Ureter (tissue), 1 donor: ENCODE results near the gene NOL9. TPM values are rescaled to one million over a fixed set of nuclear protein-coding genes. Genes with fewer than 3 reads are reported as not detected.
A peak's percentile ranks its signal among the peaks of the same experiment; 100 is the strongest.

Experiments used
- DNase-seq: peaks from one replicate; pipeline ENCODE4 v3.0.0-alpha.2; 2020; ENCODE audit warnings: low spot score
- total RNA-seq: library from RNA; stranded (reverse); gene quantifications from one replicate; pipeline ENCODE4 v1.2.4, GENCODE V29; 2023
- donor health status: DM: yes; HTN: yes; CAD: no.

NOL9 gene
- total RNA-seq, 1 donor from 2014 or later: 41.5 TPM

DNA sequence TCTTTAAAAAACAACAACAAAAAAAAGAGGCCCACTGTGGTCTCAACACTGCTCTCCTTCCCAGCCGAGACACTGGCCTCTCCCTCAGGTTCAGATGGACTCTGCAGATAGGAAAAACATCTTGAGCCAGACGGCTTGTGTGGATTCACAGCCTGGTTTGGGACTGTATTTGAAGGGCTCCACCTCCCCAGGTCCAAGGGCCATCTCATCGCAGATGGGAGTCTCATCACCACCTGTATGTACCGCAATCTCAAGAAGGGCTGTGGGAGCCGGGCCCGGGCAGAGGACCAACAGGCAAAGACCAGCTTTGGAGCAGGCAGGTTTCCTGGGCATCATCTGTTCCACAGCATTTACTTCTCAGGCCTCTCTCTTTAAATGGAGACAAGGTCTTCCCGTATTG lies 35.7 kb upstream of the NOL9 start:
- DNase-seq: no peak

DNA sequence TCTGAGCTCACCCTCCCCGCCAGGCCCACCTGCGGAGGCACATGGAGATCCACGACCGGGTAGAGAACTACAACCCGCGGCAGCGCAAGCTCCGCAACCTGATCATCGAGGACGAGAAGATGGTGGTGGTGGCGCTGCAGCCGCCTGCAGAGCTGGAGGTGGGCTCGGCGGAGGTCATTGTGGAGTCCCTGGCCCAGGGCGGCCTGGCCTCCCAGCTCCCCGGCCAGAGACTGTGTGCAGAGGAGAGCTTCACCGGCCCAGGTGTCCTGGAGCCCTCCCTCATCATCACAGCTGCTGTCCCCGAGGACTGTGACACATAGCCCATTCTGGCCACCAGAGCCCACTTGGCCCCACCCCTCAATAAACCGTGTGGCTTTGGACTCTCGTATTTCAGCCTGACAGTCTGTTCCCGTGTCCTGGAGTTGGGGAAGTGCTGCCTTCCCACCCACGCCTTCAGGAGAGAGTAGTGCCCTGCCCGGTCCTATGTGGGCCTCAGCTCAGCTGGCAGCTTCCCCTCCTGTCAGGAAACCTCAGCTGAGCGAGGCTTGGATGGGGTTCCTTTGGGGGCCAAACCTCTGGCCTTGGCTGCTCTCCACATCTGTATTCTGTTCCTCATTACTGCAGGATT lies 34.7 kb upstream of the NOL9 start:
- DNase-seq: no peak

DNA sequence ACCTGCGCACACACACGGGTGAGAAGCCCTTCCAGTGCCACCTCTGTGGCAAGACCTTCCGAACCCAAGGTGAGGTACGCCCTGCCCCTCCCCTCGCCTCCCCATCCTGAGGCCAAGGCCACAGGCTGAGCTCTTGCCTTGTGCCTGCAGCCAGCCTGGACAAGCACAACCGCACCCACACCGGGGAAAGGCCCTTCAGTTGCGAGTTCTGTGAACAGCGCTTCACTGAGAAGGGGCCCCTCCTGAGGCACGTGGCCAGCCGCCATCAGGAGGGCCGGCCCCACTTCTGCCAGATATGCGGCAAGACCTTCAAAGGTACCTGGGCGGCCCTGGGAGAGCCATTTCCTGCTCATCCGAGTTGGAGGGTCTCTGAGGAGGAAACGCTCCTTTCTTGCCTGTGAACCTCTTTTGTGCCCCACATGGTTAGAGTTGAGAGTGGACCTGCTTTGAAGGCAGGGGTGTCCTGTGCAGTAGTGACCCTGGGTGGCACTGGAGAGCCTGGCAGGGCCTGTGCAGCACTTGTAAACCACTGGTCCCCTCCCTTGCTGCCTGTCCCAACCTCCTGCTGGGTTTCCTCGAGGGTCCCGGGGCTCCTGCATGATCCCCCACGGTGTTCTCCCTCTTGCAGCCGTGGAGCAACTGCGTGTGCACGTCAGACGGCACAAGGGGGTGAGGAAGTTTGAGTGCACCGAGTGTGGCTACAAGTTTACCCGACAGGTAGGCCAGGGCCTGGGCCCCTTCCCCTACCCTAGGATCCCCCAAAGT lies 34.0 kb upstream of the NOL9 start:
- no peak for DNase-seq

DNA sequence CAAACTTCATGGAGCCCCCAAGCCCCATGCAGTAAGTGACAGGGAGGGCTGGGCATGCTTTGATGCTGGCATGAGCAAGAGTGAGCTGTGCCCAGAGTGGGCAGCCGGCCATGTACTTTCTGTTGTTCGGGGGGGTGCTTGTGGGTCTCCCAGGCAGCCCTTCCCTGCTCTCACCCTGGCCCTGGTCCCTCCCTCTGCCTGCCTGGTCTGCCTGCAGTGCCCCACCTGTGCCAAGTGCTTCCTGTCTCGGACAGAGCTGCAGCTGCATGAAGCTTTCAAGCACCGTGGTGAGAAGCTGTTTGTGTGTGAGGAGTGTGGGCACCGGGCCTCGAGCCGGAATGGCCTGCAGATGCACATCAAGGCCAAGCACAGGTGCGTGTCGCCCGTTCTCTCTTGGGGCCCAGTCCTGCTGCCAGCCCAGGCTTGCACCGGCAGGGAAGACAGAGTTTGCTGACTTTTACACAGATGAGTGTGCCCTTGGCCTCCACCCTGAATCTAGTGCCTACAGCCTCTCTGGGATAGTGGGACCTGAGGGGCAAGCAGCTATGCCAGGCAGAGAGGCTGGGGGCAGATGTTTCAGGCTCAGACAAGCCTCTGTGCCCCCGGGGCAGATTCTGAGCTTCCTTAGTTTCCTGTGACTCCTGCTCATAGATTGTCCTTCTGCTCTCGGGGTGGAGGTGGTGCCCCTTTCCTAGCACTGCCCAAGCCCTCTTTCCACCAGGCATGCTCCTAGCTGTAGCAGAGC lies 33.1 kb upstream of the NOL9 start:
- peak; percentile 64 for DNase-seq

DNA sequence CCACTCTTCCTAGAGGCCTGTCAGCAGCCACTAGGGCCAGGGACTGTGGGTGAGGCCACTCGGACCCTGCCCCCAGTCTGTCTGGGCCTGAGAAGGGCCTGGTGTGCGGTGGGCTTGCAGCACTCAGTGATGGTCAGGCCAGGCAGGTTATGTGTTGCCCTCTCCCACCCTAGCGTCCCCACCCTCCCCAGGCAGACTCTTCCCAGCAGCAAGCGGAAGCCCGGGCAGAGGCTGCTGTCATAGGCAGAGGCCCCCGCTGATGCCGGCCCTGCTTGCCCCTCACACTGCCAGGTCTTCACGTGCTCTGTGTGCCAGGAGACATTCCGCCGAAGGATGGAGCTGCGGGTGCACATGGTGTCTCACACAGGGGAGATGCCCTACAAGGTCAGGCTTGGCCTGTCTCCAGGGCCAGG lies 32.1 kb upstream of the NOL9 start:
- no peak for DNase-seq

DNA sequence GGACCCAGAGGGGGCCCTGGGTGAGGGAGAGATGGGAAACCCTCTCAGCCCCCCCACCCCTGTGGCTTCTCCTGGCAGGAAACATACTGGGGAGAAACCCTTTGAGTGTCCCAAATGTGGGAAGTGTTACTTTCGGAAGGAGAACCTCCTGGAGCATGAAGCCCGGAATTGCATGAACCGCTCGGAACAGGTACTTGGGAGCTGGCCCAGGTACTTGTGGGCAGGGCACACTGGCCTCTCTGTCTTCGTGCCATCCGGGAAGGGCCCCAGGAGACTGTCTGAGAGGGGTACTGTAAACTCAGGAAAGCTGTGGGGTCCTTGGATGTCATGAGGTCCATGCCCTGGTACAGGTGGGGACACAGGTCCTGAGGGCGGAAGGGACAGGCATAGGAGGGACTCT lies 31.5 kb upstream of the NOL9 start:
- DNase-seq: no peak

DNA sequence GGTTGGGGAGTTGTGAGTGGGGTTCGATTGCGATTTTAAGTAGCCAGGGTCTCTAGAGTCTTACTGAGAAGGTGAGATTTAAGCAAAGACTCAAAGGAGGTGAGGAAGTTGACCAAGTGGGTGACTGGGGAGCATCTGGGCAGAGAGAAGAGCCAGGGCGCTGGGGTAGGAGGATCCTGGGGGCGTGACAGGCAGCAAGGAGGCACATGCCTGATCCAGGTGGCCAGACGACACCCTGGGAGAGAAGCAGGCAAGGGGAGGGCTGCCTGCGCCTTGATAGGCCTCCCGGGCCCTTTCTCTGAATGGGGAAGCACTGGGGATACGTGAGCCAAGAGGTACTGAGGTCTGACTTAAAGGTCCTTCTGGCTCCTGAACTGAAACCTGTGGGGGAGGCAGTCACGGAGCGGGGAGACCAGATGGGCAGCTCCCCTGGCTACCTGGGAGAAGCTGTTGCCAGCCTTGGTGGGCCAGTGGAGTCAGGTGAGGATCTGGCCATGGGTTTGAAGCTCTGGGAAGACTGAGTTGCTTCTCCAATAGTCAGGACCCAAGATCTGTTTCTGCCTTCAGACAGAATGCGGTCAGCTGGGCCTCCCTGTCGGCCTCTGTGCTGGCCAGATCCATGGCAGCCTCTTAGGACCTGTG lies 30.9 kb upstream of the NOL9 start:
- DNase-seq: no peak

DNA sequence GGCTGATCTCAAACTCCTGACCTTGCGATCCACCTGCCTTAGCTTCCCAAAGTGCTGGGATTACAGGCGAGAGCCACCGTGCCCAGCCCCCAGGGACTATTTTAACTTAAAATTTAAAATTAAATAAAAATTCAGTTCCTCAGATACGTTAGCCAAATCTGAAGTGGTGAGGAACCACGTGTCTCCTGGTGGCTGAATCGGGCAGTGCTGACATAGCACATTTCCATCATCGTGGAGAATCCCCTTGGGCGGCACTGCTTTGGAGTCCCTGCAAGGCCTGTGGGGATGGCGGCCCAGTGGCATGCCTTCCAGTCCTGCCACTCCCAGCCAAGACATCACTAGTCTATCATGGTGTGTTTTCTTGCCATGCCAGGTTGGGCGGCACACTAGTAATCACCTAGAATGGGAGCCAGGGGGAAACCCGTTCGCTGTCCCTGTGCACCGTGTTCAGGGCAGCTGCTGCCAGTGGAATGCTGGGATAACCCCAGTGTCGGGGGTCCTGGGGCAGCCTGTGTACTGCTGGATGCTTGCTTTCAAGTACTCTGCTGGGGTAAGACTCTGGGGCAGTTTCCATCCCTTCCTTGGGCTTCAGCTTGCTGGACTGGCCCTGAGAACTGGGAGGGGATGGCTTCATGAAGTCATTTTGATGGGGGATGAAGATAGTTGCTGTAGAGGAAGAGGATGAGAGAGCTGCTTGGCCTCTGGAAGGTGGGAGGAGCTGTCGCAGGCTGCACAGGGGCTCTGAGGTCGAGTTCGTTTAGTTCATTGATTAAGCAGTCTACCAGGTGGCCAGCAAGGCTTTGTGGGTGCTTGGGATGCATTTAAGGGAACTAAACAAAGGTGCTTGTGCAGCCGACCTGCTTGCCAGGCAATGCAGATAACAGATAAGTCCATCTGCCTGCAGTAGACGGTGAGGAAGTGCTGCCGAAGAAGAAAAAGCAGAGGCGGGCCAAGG lies 30.1 kb upstream of the NOL9 start:
- no peak for DNase-seq

DNA sequence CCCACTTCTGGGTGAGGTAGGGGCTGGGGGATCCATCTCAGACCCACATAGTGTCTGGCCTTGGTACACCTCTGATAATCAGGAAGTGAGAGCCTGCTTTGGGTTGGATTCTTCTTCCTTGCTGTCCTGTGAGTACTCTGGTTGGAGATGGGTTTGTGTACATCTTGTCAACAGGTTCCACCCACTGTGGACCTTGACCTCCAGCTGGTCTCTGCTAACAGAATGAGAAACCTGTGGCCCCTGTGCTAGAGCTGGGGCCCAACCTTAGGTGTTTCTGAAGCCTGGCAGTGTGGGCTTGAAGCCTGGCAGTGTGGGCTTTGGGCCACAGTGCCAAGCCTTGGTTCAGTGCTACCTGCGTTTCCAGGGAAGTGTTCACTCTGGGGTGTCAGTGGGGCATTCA lies 28.1 kb upstream of the NOL9 start:
- DNase-seq: no peak

DNA sequence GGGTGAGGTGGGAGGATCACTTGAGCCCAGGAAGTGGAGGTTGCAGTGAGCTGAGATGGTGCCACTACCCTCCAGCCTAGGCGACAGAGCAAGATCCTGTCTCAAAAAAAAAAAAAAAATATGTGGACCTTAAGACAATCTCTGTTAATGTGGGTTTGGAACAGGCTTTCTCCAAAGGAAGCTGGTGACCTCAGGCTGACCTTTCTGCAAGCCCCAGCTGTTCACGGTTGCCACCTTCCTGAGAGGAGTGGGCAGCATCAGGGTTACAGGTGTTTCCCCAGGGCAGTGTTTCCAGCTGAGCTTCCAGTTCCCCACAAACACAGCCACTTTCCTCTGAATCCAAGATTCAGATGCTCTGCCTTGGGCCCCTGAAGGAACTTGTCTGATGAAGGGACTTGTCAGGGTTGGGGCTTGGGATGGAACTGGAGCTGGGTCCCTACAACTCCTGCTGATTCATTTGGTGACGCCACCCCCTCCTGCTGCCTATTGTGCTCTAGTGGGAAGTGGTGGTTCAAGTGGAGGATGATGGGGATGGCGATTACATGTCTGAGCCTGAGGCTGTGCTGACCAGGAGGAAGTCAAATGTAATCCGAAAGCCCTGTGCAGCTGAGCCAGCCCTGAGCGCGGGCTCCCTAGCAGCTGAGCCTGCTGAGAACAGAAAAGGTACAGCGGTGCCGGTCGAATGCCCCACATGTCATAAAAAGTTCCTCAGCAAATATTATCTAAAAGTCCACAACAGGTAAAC lies 27.4 kb upstream of the NOL9 start:
- peak; percentile 56 for DNase-seq

DNA sequence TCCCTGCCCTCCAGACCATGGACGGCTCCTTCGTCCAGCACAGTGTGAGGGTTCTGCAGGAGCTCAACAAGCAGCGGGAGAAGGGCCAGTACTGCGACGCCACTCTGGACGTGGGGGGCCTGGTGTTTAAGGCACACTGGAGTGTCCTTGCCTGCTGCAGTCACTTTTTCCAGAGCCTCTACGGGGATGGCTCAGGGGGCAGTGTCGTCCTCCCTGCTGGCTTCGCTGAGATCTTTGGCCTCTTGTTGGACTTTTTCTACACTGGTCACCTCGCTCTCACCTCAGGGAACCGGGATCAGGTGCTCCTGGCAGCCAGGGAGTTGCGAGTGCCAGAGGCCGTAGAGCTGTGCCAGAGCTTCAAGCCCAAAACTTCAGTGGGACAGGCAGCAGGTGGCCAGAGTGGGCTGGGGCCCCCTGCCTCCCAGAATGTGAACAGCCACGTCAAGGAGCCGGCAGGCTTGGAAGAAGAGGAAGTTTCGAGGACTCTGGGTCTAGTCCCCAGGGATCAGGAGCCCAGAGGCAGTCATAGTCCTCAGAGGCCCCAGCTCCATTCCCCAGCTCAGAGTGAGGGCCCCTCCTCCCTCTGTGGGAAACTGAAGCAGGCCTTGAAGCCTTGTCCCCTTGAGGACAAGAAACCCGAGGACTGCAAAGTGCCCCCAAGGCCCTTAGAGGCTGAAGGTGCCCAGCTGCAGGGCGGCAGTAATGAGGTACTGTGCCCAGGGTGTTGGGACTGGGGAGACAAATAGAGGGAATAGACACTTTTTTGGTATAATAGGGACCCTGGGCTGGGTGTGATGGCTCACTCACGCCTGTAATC lies 26.5 kb upstream of the NOL9 start:
- no peak for DNase-seq

DNA sequence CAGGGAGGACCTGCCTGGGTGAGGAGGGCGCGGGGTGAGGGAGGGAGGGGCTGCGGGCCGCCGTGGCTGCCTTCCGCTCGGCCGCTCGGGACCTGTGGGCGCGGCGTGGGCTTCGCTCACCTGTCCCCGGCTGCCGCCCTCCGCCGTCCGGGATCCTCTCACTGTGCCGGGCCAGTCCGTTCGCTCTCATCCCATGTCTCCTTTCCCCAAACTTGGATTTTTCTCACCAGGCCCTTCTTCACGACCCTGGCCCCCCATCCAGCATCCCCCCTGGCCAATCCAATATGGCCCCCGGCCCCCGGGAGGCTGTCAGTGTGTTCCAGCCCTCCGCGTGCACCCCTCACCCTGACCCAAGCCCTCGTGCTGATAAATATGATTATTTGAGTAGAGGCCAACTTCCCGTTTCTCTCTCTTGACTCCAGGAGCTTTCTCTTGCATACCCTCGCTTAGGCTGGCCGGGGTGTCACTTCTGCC lies 25.8 kb upstream of the NOL9 start:
- DNase-seq: no peak

DNA sequence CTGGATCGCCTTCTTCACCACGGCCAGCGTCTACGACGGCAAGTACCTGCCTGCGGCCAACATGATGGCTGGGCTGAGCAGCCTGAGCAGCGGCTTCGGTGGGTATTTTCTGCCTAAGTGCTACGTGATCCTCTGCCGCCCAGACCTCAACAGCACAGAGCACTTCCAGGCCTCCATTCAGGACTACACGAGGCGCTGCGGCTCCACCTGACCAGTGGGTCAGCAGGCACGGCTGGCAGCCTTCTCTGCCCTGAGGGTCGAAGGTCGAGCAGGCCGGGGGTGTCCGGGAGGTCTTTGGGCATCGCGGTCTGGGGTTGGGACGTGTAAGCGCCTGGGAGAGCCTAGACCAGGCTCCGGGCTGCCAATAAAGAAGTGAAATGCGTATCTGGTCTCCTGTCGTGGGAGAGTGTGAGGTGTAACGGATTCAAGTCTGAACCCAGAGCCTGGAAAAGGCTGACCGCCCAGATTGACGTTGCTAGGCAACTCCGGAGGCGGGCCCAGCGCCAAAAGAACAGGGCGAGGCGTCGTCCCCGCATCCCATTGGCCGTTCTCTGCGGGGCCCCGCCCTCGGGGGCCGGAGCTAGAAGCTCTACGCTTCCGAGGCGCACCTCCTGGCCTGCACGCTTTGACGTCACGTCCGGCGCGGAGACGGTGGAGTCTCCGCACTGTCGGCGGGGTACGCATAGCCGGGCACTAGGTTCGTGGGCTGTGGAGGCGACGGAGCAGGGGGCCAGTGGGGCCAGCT lies 25.2 kb upstream of the NOL9 start, which contains the start of gene ZBTB48:
ZBTB48 (plus strand) TSS at position 621 of the 745 bp plus-strand sequence. CDS start 616 bp downstream, outside the sequence.
- DNase-seq: peak; percentile 99

DNA sequence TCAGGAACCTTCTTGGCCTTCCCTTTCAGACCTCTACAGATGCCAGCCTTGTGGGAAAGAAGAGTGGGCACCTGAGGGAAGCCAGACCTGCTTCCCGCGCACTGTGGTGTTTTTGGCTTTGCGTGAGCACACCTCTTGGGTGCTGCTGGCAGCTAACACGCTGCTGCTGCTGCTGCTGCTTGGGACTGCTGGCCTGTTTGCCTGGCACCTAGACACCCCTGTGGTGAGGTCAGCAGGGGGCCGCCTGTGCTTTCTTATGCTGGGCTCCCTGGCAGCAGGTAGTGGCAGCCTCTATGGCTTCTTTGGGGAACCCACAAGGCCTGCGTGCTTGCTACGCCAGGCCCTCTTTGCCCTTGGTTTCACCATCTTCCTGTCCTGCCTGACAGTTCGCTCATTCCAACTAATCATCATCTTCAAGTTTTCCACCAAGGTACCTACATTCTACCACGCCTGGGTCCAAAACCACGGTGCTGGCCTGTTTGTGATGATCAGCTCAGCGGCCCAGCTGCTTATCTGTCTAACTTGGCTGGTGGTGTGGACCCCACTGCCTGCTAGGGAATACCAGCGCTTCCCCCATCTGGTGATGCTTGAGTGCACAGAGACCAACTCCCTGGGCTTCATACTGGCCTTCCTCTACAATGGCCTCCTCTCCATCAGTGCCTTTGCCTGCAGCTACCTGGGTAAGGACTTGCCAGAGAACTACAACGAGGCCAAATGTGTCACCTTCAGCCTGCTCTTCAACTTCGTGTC lies 24.5 kb upstream of the NOL9 start:
- no peak for DNase-seq

DNA sequence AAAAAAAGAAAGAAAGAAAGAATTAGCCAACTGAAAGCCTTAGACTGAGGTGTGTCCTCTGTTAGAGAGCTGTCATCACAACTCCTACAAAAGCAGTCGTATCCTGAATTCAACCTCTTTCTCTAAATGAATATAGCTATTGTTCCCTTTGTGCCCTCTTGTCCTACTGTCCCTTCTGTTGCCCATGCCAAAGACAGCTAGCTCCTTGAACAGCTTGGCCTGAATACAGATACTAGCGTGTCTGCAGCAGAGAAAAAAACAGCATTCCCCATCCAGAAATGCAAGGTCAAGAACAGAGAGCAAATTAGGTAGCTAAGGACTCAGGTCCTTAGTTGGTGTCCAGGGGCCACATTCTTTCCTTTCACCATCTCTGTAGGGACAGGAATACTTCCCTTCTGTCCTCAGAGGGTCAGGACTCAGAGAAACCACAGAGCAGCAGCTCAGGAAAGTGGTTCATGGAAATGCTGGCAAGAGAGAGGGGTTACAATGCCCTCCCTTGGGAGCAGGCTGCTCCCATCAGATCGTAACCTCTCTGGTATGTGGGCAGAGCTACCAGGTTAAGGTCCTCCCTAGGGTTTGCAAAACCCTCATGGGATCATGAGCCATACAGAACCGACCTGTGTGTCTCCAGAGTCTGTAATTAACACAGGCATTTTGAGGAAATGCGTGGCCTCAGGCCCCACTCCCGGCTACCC lies 23.7 kb upstream of the NOL9 start:
- no peak for DNase-seq

DNA sequence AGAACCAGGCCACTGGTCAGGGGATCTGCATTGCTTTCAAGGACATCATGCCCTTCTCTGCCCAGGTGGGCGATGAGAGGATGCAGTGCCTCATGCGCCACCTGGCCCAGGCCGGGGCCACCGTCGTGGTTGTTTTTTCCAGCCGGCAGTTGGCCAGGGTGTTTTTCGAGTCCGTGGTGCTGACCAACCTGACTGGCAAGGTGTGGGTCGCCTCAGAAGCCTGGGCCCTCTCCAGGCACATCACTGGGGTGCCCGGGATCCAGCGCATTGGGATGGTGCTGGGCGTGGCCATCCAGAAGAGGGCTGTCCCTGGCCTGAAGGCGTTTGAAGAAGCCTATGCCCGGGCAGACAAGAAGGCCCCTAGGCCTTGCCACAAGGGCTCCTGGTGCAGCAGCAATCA lies 20.5 kb upstream of the NOL9 start:
- no peak for DNase-seq

DNA sequence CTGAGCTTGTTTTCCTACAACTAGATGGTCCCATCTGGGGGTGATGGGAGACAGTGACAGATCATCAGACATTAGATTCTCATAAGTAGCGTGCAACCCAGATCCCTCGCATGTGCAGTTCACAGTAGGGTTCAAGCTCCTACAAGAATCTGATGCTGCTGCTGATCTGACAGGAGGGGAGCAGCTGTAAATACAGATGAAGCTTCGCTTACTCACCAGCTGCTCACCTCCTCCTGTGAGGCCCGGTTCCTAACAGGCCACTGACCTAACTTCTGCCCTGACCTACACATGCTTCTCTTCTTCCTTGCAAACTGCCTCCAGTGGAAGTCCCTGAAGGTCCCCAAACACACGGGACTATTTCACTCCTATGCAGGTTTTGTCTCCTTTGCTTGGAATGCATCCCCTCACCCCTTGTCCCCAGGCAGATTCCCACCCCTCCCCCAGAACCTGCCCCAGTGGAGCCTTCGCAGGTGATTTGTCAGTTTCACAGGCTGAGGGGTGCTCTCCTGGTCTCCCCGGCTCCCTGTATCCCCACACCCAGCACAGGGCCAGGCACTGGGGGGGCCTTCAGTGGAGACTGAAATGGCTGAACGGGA lies 19.8 kb upstream of the NOL9 start:
- no peak for DNase-seq
